Ishikawa (cell line): ENCODE measurements around the gene PPME1.

Experiments used
- CEBPB ChIP-seq: IDR thresholded peaks from 2 replicates; pipeline ENCODE4 v1.6.1; 2012
- CREB1 ChIP-seq: IDR thresholded peaks from 2 replicates; pipeline ENCODE4 v1.6.1; 2012; ENCODE audit warnings: low read depth
- EGR1 ChIP-seq: IDR thresholded peaks from 2 replicates; pipeline ENCODE4 v1.6.1; 2012
- EP300 ChIP-seq: IDR thresholded peaks from 2 replicates; pipeline ENCODE4 v1.6.1; 2012; ENCODE audit warnings: borderline replicate concordance
- FOXM1 ChIP-seq: IDR thresholded peaks from 2 replicates; pipeline ENCODE4 v1.6.1; 2012; ENCODE audit warnings: low read depth, borderline replicate concordance
- MAX ChIP-seq: IDR thresholded peaks from 2 replicates; pipeline ENCODE4 v1.6.1; 2012
- NFIC ChIP-seq: IDR thresholded peaks from 2 replicates; pipeline ENCODE4 v1.6.1; 2012
- RAD21 ChIP-seq: IDR thresholded peaks from 2 replicates; pipeline ENCODE4 v1.6.1; 2012; ENCODE audit warnings: low read depth
- REST ChIP-seq: IDR thresholded peaks from 2 replicates; pipeline ENCODE4 v1.6.1; 2012; ENCODE audit warnings: low read depth, mild to moderate bottlenecking
- TAF1 ChIP-seq: IDR thresholded peaks from 2 replicates; pipeline ENCODE4 v1.6.1; 2012; ENCODE audit warnings: low read depth, mild to moderate bottlenecking
- TCF12 ChIP-seq: IDR thresholded peaks from 2 replicates; pipeline ENCODE4 v1.6.1; 2012; ENCODE audit warnings: low read depth
- TEAD4 ChIP-seq: IDR thresholded peaks from 2 replicates; pipeline ENCODE4 v1.6.1; 2012
- USF1 ChIP-seq: IDR thresholded peaks from 2 replicates; pipeline ENCODE4 v1.6.1; 2012
- YY1 ChIP-seq: IDR thresholded peaks from 2 replicates; pipeline ENCODE4 v1.6.1; 2012; ENCODE audit warnings: low read depth
- ZBTB7A ChIP-seq: IDR thresholded peaks from 2 replicates; pipeline ENCODE4 v1.6.1; 2012; ENCODE audit warnings: low read depth

PPME1 gene

GRCh38 chr11:74179234-74180052 is 8.4 kb downstream of the PPME1 start:
- TF ChIP-seq TAF1, result no peak
- no peak for TF ChIP-seq YY1
- no peak for TF ChIP-seq TCF12
- TF ChIP-seq MAX, result no peak
- no peak for TF ChIP-seq USF1

GRCh38 chr11:74182635-74183034 is 11.5 kb downstream of the PPME1 start:
- no peak for TF ChIP-seq EP300
- TF ChIP-seq TCF12, result no peak
- no peak for TF ChIP-seq MAX
- TF ChIP-seq TAF1, result no peak
- TF ChIP-seq FOXM1, result no peak
- no peak for TF ChIP-seq EGR1
- TF ChIP-seq NFIC, result no peak
- TF ChIP-seq CREB1, result no peak
- TF ChIP-seq REST, result no peak
- TF ChIP-seq CEBPB, result no peak

GRCh38 chr11:74185285-74185684 is 14.2 kb downstream of the PPME1 start:
- TF ChIP-seq ZBTB7A (no peak), CEBPB (no peak), RAD21 (no peak), REST (no peak), EP300 (no peak), TCF12 (no peak), CREB1 (no peak), MAX (no peak), NFIC (no peak), FOXM1 (no peak), USF1 (no peak), YY1 (no peak), TEAD4 (no peak)

- TF ChIP-seq CEBPB, result no peak
- no peak for TF ChIP-seq NFIC
- TF ChIP-seq EGR1, result no peak
- TF ChIP-seq MAX, result no peak
- no peak for TF ChIP-seq EP300
- TF ChIP-seq ZBTB7A, result no peak
- no peak for TF ChIP-seq TAF1
- no peak for TF ChIP-seq YY1
- TF ChIP-seq USF1, result no peak
- TF ChIP-seq CREB1, result no peak
- no peak for TF ChIP-seq RAD21
- no peak for TF ChIP-seq REST
- TF ChIP-seq TEAD4, result no peak
- no peak for TF ChIP-seq TCF12
- no peak for TF ChIP-seq FOXM1
Observed at GRCh38 chr11:74185695-74186094, 14.6 kb downstream of the PPME1 start.
